Measurements from ENCODE around the gene NDUFB8.

- TF ChIP-seq, protein P1, sequence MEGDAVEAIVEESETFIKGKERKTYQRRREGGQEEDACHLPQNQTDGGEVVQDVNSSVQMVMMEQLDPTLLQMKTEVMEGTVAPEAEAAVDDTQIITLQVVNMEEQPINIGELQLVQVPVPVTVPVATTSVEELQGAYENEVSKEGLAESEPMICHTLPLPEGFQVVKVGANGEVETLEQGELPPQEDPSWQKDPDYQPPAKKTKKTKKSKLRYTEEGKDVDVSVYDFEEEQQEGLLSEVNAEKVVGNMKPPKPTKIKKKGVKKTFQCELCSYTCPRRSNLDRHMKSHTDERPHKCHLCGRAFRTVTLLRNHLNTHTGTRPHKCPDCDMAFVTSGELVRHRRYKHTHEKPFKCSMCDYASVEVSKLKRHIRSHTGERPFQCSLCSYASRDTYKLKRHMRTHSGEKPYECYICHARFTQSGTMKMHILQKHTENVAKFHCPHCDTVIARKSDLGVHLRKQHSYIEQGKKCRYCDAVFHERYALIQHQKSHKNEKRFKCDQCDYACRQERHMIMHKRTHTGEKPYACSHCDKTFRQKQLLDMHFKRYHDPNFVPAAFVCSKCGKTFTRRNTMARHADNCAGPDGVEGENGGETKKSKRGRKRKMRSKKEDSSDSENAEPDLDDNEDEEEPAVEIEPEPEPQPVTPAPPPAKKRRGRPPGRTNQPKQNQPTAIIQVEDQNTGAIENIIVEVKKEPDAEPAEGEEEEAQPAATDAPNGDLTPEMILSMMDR (IDR thresholded peaks at IDR 0.05): no peak
- TF ChIP-seq POLR2A (IDR thresholded peaks at IDR 0.05): no peak
- TF ChIP-seq EP300 (IDR thresholded peaks at IDR 0.05): no peak
These were observed 33.1 kb downstream of the NDUFB8 start for GRCh38 chr10:100496567-100496966.

Data from tibial nerve (tissue), 4 donors.